GM19043 (cell line): ENCODE results near the gene ADRB1.

Experiments
- ATAC-seq: cut with Tn5 transposase; IDR thresholded peaks from one replicate; pipeline ENCODE4 v1.9.1; 2021; ENCODE audit warnings: low read depth; ENCODE audit not compliant: unreplicated experiment

Gene ADRB1

GRCh38 chr10:114025611-114026130 is 18.0 kb upstream of the ADRB1 start:
- no peak for ATAC-seq

GRCh38 chr10:114026189-114027040 is 17.3 kb upstream of the ADRB1 start:
- no peak for ATAC-seq

DNA sequence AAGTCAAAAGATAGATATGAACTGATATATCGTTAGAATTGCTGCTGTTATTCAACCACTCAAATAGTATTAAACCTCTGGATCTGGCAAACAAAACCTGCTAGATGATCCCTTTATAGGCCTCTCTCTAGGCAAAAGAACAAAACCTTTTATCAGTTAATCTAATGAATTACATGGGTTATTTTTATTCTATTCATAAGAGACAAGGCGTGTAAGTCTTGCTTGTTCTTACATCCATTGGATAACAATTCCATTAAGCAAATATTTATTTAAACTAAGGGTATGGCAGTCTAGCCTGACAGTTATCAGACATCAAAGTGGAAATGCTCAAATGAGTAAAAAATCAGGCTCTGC is 16.6 kb upstream of the ADRB1 start:
- ATAC-seq: no peak

GRCh38 chr10:114027951-114028350 is 15.7 kb upstream of the ADRB1 start:
- no peak for ATAC-seq

- ATAC-seq: no peak
Observed at GRCh38 chr10:114028425-114028824, 15.2 kb upstream of the ADRB1 start.

- ATAC-seq: no peak
Observed at GRCh38 chr10:114029655-114030054, 14.0 kb upstream of the ADRB1 start.

- ATAC-seq: no peak
Observed at GRCh38 chr10:114030140-114030539, 13.5 kb upstream of the ADRB1 start.

GRCh38 chr10:114031073-114031972 is 12.3 kb upstream of the ADRB1 start:
- no peak for ATAC-seq

GRCh38 chr10:114033566-114033965 is 10.1 kb upstream of the ADRB1 start:
- no peak for ATAC-seq

DNA sequence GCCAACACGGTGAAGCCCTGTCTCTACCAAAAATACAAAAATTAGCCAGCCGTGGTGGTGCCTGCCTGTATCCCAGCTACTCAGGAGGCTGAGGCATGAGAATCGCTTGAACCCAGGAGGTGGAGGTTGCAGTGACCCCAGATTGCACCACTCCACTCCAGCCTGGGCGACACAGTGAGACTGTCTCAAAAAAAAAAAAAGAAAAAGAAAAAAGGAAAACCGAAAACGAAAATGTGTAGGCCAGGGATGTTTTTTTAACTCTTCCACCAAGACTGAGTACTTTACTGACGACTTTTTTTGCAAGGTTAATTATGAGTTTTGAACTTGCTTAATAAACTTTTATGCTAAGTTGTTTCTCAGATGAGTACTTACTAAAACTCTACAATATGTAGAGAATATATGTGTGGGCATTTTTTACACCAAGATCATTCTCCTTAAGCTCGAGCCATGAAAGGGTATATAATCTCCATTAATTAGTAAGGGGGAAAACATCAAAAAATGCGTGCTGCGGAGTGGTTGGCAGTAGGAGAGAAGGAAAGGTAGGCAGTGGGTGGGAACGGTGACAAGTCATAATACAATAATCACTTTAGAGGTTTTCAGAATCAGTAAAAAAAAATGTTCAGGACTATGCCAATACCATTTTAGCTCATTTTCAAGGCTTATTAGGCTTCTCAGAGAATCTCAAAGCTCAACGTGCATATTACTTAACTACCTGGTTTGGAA is 8.6 kb upstream of the ADRB1 start:
- no peak for ATAC-seq

DNA sequence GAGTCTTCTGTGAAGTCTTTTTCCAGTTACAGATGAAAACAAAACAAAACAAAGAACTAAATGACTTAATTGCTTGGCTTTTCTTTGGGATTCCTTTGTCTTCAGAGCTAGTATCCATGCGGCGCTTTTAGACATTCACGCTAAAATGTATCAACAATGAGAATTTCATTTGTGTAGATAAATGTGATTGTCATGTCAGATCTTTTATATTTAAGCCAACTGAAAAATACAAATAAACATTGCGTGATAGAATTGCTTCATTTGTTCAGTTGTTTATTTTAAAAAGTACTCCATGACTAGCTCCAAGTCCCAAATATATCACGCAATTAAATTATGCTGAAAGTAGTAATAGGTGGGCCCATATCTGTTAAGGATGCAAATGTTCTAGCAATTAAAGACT is 7.9 kb upstream of the ADRB1 start:
- ATAC-seq: no peak

DNA sequence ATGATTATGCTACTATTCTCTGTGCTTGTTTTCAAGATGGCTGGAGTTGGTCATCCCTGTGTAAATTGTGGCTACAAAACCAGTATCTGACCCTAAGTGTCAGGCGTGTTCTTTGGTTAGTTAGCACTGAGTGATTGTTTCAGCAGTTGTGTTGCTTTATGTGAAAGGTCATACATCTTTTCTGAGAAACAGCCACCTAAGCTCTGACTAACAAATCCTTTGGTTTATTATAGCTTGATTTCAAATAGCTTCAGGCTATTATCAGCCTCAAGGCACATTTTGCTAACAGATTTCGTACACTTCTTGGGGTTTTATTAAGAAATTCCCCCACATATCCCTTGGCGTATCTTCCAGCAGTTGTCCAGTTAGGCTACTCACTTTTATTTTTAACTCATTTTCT is 4.8 kb upstream of the ADRB1 start:
- ATAC-seq: no peak

GRCh38 chr10:114041166-114041565 is 2.5 kb upstream of the ADRB1 start:
- no peak for ATAC-seq

DNA sequence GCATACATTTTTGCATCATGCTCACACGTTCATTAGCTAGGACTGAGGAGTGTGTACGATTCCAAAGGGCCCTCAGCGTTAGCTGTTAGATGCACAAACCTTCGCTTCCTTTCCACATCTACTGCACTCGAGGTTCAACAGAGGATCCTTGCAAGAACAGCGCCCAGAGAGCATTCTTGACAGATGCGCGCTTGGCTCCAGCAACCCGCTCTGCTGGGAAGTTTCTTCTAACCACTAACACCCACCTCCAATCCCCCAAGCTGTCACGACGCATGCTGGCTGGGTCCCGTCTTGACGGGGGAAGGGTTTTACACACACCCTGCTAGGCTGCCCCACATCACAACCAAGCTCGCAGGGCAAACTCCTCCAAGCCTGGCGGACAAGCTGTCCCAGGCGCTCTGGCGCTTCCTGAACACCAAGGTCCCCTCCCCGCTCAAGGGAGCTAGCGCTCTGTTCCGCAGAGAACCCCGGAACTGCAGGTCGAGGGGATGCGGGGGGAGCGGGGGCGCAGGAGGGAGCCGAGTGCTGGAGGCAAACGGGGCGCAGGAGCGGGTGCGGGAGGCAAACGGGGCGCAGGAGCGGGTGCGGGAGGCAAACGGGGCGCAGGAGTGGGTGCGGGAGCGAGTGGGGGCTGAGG is 653 bp upstream of the ADRB1 start:
- ATAC-seq: no peak

GRCh38 chr10:114044247-114045135 is 825 bp downstream of the ADRB1 start:
- no peak for ATAC-seq

GRCh38 chr10:114045136-114046086 is 1.7 kb downstream of the ADRB1 start:
- ATAC-seq: no peak

- no peak for ATAC-seq
Observed at GRCh38 chr10:114046087-114046458, 2.4 kb downstream of the ADRB1 start.

GRCh38 chr10:114048472-114048871 is 4.8 kb downstream of the ADRB1 start:
- no peak for ATAC-seq
